ENCODE data around the gene REM2. TPM values are rescaled to one million over a fixed set of nuclear protein-coding genes. Genes with fewer than 3 reads are reported as not detected.

The REM2 gene, protein sequence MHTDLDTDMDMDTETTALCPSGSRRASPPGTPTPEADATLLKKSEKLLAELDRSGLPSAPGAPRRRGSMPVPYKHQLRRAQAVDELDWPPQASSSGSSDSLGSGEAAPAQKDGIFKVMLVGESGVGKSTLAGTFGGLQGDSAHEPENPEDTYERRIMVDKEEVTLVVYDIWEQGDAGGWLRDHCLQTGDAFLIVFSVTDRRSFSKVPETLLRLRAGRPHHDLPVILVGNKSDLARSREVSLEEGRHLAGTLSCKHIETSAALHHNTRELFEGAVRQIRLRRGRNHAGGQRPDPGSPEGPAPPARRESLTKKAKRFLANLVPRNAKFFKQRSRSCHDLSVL
- total RNA-seq (2022) (0.26 and 0.47 TPM in 2 replicates), Bru-seq, nascent RNA (percentile 33 among the genes with signal in this experiment), BruChase-seq, experiment 1, labeled RNA remaining after a 6-hour chase (percentile 68 among the genes with signal in this experiment), BruChase-seq, experiment 2, labeled RNA remaining after a 2-hour chase (percentile 56 among the genes with signal in this experiment)
- long read RNA-seq: 0 reads

DNA sequence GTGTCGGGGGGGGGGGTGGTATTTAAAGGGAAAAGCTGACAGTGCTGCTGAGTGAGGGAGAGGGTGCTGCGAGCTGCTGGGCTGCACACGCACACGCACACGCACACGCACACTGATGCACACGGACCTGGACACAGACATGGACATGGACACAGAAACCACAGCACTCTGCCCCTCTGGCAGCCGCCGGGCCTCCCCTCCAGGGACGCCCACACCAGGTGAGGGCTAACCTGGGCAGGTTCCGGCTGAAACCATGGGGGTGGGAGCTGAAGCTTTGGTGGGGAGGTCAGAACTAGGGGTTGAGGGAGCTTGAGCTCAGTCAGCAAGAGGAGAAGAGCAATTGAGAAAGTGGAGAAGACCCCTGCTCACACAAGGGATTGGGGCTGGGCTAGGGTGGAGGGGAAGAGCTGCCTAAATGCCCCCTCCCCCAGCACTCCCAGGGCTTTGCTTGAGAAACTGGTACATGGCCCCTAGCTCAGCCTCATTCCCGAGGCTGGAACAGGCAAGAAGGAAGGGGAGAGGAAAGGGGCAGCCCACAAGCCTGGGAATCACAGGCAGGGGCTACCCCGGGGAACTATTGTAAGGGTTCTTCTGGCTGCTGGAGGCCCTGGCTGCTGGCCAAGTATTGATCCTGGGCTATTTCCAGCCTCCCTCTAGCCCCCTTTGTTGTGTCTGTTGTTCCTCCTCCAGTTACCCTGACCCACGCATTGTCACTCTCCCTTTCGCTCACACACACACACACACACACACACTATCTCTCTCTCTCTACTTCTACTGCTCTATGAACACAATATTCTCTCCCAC is at the start of gene REM2:
TSS of gene REM2 (plus strand) at position 50 of the 804 bp plus-strand sequence. CDS start at position 116, 66 bp downstream.
- no peak for TF ChIP-seq CTCF (IDR thresholded peaks at IDR 0.05; ENCODE audit: unreplicated experiment)
- peaks cover 13% of the 10 kb centered on the region for H3K4me1 Mint-ChIP-seq (ENCODE audit: insufficient read depth, unreplicated experiment)
- ChIA-PET CTCF (interaction anchor here (0.7 to 4.1 kb wide), 6 partner anchors 11 to 326 kb away, joined by 3 to 54 read pairs (median 10); partner anchors contain the start of genes LRP10 and RBM23), POLR2A (interaction anchor here (0.9 to 10.8 kb wide), 7 partner anchors 10 to 418 kb away, joined by 3 to 116 read pairs (median 3); partner anchors contain the start of genes DAD1, LRP10 and PRMT5)
- H3K9me3 Mint-ChIP-seq (ENCODE audit: unreplicated experiment): no peaks in the 10 kb centered on the region
- no peak for DNase-seq (ENCODE audit: unreplicated experiment)
- no peak within 1 kb of the TSS for H3K4me3 Mint-ChIP-seq (ENCODE audit: unreplicated experiment)
- H3K27me3 Mint-ChIP-seq (ENCODE audit: insufficient read depth, unreplicated experiment): no peaks in the 10 kb centered on the region
- intact Hi-C loops (cut with micrococcal nuclease): no loop called here
- H3K36me3 Mint-ChIP-seq (ENCODE audit: insufficient read depth, unreplicated experiment): peaks cover 9% of the 10 kb centered on the region
- no peak within 1 kb of the TSS for H3K27ac Mint-ChIP-seq (ENCODE audit: low read depth, unreplicated experiment)
- no TSS peak for BruUV-seq (replicated peaks)

DNA sequence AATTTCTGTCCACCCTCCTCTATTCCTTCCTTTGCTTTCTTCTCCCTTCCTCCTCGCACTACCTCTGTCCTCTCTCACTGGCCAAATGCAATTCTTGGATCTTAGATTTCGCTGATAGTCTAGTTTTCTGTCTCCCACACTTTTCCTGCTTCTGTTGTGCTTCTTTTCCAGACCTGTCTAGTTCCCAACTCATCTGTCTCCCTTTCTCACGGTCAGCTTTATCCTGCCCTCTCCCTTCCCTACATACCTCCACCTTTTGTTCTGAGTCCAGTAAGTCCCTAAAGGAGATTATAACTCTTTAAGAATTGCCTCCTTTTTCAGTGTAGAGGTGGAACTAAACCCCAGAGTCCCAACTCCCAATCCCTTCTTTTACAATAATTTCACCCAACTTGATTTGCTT is 47.5 kb upstream of the REM2 start:
- DNase-seq (ENCODE audit: unreplicated experiment): no peak
- CTCF ChIA-PET: interaction anchor here (0.6 to 18.2 kb wide), 18 partner anchors 9 to 505 kb away, joined by 3 to 330 read pairs (median 4); partner anchors contain the start of genes DAD1 and LRP10
- peak overlapping the region; percentile 98 for H3K27ac Mint-ChIP-seq (ENCODE audit: low read depth, unreplicated experiment)
- POLR2A ChIA-PET: interaction anchor here (0.6 to 2.7 kb wide), 8 partner anchors 11 to 265 kb away, joined by 3 to 13 read pairs (median 4); partner anchors contain the start of gene DAD1
- intact Hi-C loops (cut with micrococcal nuclease): loop anchor here (5.0 kb wide), 1 partner anchor 37 kb away; the partner anchor contains the start of gene LRP10
- H3K9me3 Mint-ChIP-seq (ENCODE audit: unreplicated experiment): no peaks in the 10 kb centered on the region
- peaks cover 26% of the 10 kb centered on the region for H3K4me1 Mint-ChIP-seq (ENCODE audit: insufficient read depth, unreplicated experiment)
- no TSS peak for BruUV-seq (replicated peaks)
- peaks cover 30% of the 10 kb centered on the region for H3K36me3 Mint-ChIP-seq (ENCODE audit: insufficient read depth, unreplicated experiment)
- peak overlapping the region; percentile 99 for H3K4me3 Mint-ChIP-seq (ENCODE audit: unreplicated experiment)
- H3K27me3 Mint-ChIP-seq (ENCODE audit: insufficient read depth, unreplicated experiment): no peaks in the 10 kb centered on the region
- TF ChIP-seq CTCF (IDR thresholded peaks at IDR 0.05; ENCODE audit: unreplicated experiment): no peak

DNA sequence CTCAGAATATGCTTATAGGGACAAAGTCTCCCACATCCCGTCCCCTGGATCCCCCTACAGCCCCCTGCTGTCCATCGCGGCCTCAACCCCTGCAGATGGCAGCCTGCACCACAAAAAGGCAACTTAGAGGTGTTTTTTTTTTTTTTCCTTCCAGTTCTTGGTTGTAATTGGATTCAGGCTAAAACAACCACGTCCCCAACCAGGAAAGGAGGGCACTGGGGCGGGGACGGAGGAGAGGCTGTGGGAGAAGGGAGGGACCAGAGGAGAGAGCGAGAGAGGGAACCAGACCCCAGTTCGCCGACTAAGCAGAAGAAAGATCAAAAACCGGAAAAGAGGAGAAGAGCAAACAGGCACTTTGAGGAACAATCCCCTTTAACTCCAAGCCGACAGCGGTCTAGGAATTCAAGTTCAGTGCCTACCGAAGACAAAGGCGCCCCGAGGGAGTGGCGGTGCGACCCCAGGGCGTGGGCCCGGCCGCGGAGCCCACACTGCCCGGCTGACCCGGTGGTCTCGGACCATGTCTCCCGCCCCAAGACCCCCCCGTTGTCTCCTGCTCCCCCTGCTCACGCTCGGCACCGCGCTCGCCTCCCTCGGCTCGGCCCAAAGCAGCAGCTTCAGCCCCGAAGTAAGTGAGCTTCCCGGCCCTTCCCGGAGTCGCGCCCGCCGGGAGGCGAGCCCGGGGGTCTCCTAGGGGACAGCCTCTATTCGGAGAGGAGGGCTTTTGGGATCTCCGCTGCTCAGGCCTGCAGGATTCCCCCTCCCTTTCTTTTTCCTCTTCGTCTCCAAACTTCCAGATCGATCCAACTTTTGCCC is 46.5 kb upstream of the REM2 start, which contains the start of gene MMP14:
TSS of gene MMP14 (plus strand) at position 285 of the 813 bp plus-strand sequence. CDS start at position 518, 233 bp downstream.
- POLR2A ChIA-PET: interaction anchor here (0.7 to 5.7 kb wide), 15 partner anchors 8 to 266 kb away, joined by 3 to 142 read pairs (median 11); partner anchors contain the start of genes ABHD4, HAUS4, LRP10 and MRPL52
- Mint-ChIP-seq H3K27me3 (ENCODE audit: insufficient read depth, unreplicated experiment) (no peaks in the 10 kb centered on the region), H3K4me1 (ENCODE audit: insufficient read depth, unreplicated experiment) (peaks cover 21% of the 10 kb centered on the region), H3K27ac (ENCODE audit: low read depth, unreplicated experiment) (peak within 1 kb of the TSS; percentile 98), H3K36me3 (ENCODE audit: insufficient read depth, unreplicated experiment) (peaks cover 40% of the 10 kb centered on the region), H3K9me3 (ENCODE audit: unreplicated experiment) (no peaks in the 10 kb centered on the region), H3K4me3 (ENCODE audit: unreplicated experiment) (peak within 1 kb of the TSS; percentile 99)
- TF ChIP-seq CTCF (IDR thresholded peaks at IDR 0.05; ENCODE audit: unreplicated experiment): no peak
- intact Hi-C loops (cut with micrococcal nuclease): loop anchor here (2.0 to 5.0 kb wide), 2 partner anchors 16 to 36 kb away; partner anchors contain the start of gene LRP10
- TSS peak; percentile 54 for BruUV-seq (replicated peaks)
- peak; percentile 78 for DNase-seq (ENCODE audit: unreplicated experiment)
- CTCF ChIA-PET: interaction anchor here (0.6 to 18.2 kb wide), 25 partner anchors 8 to 725 kb away, joined by 3 to 330 read pairs (median 4); partner anchors contain the start of genes ABHD4, DAD1, LRP10 and OXA1L
